ENCODE data around the gene RARRES2.

Gene RARRES2

DNA sequence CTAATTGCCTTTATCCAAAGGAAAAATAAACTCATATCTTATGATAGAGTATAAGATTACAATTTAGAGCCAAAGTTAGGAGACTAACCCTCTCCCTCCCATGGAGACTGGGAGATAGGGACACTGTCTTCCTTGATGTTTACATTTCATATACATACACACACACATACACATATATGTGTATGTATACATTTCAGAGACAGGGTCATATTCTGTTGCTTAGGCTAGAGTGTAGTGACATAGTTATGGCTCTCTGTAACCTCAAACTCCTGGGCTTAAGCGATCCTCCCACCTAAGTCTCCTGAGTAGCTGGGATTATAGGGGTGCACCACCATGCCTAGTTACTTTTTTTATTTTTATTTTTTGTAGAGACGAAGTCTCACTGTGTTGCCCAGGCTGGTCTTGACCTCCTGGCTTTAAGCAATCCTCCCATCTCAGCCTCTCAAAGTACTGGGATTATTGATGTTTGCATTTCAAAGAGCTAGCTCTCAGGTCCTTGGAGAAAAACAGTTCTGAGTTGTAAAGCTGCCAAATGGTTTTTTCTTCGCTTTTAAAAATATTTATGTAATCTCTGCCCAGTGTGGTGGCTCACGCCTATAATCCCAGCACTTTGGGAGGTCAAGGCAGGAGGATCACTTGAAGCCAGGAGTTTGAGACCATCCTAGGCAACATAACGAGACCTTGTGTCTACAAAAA is 19.1 kb upstream of the RARRES2 start:
- Mint-ChIP-seq H3K9me3 (no peaks in the 10 kb centered on the region), H3K4me1 (ENCODE audit: low read depth) (peaks cover 38% of the 10 kb centered on the region), H3K27ac (peak overlapping the region; percentile 37), H3K27me3 (ENCODE audit: low read depth) (no peaks in the 10 kb centered on the region), H3K36me3 (ENCODE audit: low read depth) (no peaks in the 10 kb centered on the region), H3K4me3 (no peak overlapping the region)

DNA sequence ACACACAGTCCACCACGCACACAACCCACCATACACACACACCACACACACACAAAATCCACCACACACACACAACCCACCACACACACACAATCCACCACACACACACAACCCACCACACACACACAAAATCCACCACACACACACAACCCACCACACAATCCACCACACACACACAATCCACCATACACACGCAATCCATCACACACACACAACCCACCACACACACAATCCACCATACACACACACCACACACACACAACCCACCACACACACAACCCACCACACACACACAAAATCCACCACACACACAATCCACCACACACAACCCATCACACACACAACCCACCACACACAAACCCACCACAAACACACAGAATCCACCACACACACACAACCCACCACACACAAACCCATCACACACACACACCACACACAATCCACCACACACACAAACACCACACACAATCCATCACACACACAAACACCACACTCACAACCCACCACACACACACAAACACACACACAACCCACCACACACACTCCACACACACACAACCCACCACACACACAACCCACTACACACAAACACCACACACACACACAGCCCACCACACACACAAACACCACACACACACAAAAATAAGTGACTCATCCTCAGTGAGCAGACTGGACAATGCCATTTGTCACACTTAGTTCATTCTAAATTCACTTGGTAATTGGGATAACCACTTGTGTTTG is 18.4 kb upstream of the RARRES2 start:
- H3K27ac Mint-ChIP-seq: peak overlapping the region; percentile 37
- H3K4me1 Mint-ChIP-seq (ENCODE audit: low read depth): peaks cover 38% of the 10 kb centered on the region
- no peaks in the 10 kb centered on the region for H3K36me3 Mint-ChIP-seq (ENCODE audit: low read depth)
- H3K27me3 Mint-ChIP-seq (ENCODE audit: low read depth): no peaks in the 10 kb centered on the region
- peak overlapping the region; percentile 0 for H3K4me3 Mint-ChIP-seq
- H3K9me3 Mint-ChIP-seq: no peaks in the 10 kb centered on the region

DNA sequence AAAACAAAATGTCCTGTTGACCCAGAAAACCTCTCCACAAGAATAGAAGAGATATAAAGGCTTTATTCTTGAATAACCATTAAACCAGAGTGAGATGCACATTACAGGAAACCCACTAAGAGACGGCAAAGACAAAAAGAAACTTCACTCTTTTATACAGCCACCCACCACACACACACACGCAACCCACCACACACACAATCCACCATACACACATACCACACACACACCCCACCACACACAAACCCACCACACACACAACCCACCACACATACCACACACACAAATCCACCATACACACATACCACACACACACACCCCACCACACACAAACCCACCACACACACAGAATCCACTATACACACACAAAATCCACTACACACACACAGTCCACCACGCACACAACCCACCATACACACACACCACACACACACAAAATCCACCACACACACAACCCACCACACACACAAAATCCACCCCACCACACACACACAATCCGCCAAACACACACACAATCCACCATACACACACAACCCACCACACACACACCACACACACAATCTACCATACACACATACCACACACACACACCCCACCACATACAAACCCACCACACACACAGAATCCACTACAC is 17.7 kb upstream of the RARRES2 start:
- Mint-ChIP-seq H3K36me3 (ENCODE audit: low read depth) (no peaks in the 10 kb centered on the region), H3K27ac (no peak overlapping the region), H3K27me3 (ENCODE audit: low read depth) (no peaks in the 10 kb centered on the region), H3K9me3 (no peaks in the 10 kb centered on the region), H3K4me1 (ENCODE audit: low read depth) (peaks cover 35% of the 10 kb centered on the region), H3K4me3 (no peak overlapping the region)

DNA sequence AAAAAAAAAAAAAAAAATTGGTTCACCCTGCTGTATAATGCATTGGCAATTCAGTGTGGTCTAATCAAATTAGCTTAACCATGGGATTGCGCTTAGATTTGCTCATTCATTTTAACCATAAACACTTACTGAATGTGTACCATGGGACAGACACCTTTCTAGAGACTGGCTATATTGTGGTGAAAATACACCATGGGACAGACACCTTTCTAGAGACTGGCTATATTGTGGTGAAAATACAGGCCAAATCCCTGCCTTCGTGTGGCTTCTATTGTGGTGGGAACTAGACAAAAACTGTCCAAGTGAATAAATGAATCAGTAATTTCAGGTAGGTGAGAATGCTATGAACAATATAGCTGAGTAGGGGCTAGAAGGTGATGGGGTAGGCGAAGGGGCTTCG is 17.0 kb upstream of the RARRES2 start:
- Mint-ChIP-seq H3K4me1 (ENCODE audit: low read depth) (peaks cover 31% of the 10 kb centered on the region), H3K27me3 (ENCODE audit: low read depth) (peaks cover under 1% of the 10 kb centered on the region), H3K36me3 (ENCODE audit: low read depth) (no peaks in the 10 kb centered on the region), H3K4me3 (no peak overlapping the region), H3K27ac (peak overlapping the region; percentile 37), H3K9me3 (no peaks in the 10 kb centered on the region)

DNA sequence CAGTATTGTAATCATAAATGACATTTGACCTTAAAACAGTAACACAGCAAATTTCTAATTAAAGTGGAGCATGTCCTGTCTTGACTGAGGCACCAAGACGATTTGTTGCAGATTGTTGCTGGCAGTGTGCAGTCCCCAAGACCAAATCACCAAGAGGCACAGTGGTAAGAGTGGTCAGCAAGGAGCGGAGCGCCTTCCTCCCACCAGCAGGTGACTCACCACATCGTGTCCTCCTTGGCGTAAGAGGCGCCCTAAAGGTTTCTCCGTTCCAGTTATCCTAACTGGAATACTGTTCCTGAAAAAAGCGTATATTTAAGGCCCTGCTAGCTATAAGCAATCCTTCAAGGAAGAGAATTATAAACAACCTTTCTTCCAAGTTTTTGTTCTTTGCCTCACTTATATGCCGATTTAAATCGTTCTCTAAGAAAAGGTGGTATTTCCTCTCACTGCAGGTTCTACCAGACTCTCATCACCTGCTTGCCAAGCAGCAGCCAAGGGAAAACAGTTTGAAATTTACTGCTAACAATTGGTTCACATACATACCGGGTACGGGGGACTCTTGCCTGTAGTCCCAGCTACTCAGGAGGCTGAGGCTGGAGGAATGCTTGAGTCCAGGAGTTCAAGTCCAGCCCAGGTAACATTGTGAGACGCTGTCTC is 16.5 kb upstream of the RARRES2 start:
- Mint-ChIP-seq H3K9me3 (no peaks in the 10 kb centered on the region), H3K27ac (peak overlapping the region; percentile 86), H3K27me3 (ENCODE audit: low read depth) (peaks cover 3% of the 10 kb centered on the region), H3K4me1 (ENCODE audit: low read depth) (peaks cover 31% of the 10 kb centered on the region), H3K36me3 (ENCODE audit: low read depth) (no peaks in the 10 kb centered on the region), H3K4me3 (no peak overlapping the region)

DNA sequence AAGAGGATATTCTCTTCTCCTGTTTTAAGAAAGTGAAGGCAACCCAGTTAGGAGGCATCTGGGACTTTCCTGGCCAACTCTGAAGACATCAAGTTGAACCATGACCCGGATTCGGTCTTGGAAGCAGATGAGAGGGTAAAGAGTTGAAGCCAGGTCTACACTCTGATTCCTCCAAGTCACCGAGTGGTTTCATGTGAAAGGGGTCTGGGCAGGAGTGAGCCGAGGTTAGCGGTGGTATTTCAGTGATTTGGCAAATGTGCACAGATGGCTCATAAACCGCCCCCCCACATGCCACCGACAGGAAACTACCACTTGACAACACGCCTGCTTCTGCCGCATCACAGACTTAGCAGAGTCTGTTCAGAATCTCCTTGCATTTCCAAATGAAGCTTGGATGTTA is 15.8 kb upstream of the RARRES2 start:
- H3K27me3 Mint-ChIP-seq (ENCODE audit: low read depth): peaks cover 3% of the 10 kb centered on the region
- peak overlapping the region; percentile 86 for H3K27ac Mint-ChIP-seq
- H3K4me3 Mint-ChIP-seq: peak overlapping the region; percentile 63
- H3K9me3 Mint-ChIP-seq: no peaks in the 10 kb centered on the region
- peaks cover 31% of the 10 kb centered on the region for H3K4me1 Mint-ChIP-seq (ENCODE audit: low read depth)
- no peaks in the 10 kb centered on the region for H3K36me3 Mint-ChIP-seq (ENCODE audit: low read depth)

DNA sequence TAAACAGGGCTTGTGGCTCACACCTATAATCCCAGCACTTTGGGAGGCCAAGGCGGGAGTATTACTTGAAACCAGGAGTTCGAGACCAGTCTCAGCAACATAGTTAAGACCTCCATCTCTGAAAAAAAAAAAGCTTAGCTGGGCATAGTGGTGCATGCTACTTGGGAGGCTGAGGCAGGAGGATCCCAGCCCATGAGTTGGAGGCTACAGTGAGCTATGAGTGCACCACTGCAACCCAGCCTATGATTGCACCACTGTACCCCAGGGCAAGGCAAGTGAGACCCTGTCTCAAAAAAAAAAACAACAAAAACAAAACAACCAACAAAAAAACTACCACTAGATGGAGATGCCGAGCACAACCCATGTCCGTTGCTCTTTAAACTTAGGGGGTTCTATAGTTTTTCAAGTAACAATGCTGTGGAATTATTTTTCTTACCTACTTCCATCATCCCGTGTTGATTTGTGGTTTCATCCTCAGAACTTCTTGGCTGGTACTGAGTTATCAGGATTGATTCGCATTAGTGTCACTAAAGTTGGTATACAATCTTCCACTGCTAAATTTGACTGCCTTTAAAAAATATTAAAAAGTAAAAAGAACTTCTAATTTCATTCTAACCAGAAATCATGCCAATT is 15.0 kb upstream of the RARRES2 start:
- Mint-ChIP-seq H3K36me3 (ENCODE audit: low read depth) (no peaks in the 10 kb centered on the region), H3K4me3 (no peak overlapping the region), H3K9me3 (no peaks in the 10 kb centered on the region), H3K27ac (peak overlapping the region; percentile 60), H3K27me3 (ENCODE audit: low read depth) (peaks cover 3% of the 10 kb centered on the region), H3K4me1 (ENCODE audit: low read depth) (peaks cover 31% of the 10 kb centered on the region)

DNA sequence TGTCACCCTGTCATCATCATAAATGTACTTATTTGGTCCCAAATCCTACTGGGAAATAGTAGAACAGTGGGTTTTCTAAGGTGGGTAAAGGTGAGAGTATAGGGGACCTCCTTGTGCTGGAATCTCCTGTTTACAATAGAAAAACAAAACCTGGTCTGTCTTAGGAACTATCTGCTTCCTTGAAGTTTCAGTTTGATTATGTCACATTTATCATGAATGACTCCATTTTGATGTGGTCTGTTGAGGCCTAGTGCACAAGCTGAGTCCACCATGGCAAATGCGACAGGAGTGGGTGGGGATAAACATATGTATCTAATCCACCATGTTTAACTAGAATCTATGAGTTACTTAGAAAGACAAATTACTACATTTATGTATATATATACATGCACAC is 14.2 kb upstream of the RARRES2 start:
- Mint-ChIP-seq H3K4me3 (no peak overlapping the region), H3K36me3 (ENCODE audit: low read depth) (no peaks in the 10 kb centered on the region), H3K27ac (peak overlapping the region; percentile 50), H3K9me3 (no peaks in the 10 kb centered on the region), H3K27me3 (ENCODE audit: low read depth) (peaks cover 3% of the 10 kb centered on the region), H3K4me1 (ENCODE audit: low read depth) (peaks cover 31% of the 10 kb centered on the region)

DNA sequence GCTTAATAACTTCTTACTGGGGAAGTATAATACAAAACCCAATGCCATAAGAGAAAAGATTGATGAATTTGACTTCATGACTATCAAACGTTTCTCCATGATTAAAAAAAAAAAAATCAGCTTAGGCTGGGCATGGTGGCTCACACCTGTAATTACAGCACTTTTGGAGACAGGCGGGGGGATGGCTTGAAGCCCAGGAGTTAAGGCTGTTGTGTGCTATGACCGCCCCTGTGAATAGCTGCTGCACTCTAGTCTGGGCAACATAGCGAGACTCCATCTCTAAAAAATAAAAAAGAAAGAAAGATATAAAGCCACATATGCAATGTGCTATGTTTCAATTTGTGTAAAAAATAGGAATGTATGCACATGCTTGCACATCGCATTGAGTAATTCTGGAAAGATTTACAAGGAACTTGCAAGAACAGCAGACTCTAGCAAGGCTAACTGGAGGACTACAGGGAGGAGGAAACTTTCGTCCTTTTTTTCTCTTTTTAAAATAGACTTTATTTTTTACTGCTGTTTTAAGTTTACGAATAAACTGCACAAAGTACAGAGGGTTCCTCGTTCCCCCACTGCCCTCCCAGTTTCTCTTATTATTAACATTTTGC is 10.3 kb upstream of the RARRES2 start:
- Mint-ChIP-seq H3K36me3 (ENCODE audit: low read depth) (no peaks in the 10 kb centered on the region), H3K4me3 (no peak overlapping the region), H3K27ac (no peak overlapping the region), H3K9me3 (no peaks in the 10 kb centered on the region), H3K4me1 (ENCODE audit: low read depth) (peaks cover 7% of the 10 kb centered on the region), H3K27me3 (ENCODE audit: low read depth) (peaks cover 20% of the 10 kb centered on the region)

DNA sequence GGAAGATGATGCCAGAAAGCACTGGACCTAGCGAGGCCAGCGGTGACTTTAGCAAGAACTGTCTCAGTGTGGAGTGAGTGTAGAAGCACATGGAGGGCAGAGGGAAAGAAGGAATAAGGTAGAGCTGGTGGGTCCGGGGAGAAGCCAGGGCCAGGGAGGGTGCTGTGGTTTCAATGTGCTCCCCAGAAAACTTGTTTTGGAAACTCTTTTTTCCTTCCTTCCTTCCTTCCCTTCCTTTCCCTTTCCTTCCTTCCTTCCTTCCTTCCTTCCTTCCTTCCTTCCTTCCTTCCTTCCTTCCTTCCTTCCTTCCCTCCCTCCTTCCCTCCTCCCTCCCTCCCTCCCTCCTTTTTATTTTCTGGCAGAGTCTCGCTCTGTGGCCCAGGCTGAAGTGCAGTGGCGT is 5.5 kb upstream of the RARRES2 start:
- peaks cover 3% of the 10 kb centered on the region for H3K4me1 Mint-ChIP-seq (ENCODE audit: low read depth)
- no peak overlapping the region for H3K27ac Mint-ChIP-seq
- H3K27me3 Mint-ChIP-seq (ENCODE audit: low read depth): peaks cover 55% of the 10 kb centered on the region
- H3K4me3 Mint-ChIP-seq: no peak overlapping the region
- H3K9me3 Mint-ChIP-seq: peaks cover 12% of the 10 kb centered on the region
- peaks cover 6% of the 10 kb centered on the region for H3K36me3 Mint-ChIP-seq (ENCODE audit: low read depth)

DNA sequence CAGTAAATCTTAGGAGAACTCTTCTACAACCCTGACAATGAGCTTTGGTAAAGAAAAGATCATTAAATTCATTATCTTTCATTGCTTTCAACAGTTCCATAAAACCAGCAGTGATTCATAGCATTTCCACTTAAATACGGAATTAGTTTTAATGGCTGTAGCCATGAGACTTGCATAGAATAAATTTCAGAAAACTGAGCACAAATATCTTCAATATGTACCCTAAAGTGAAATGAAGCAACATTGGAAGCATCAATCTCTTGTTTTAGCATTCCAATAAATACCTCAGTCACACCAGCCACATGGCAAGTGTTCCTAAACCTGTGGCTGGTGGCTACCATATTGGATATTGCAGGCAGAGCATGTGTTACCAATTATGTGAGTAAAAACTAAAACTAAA is 3.6 kb upstream of the RARRES2 start:
- peaks cover 7% of the 10 kb centered on the region for H3K36me3 Mint-ChIP-seq (ENCODE audit: low read depth)
- no peak overlapping the region for H3K4me3 Mint-ChIP-seq
- peaks cover 12% of the 10 kb centered on the region for H3K9me3 Mint-ChIP-seq
- H3K4me1 Mint-ChIP-seq (ENCODE audit: low read depth): peaks cover 3% of the 10 kb centered on the region
- H3K27ac Mint-ChIP-seq: no peak overlapping the region
- peaks cover 63% of the 10 kb centered on the region for H3K27me3 Mint-ChIP-seq (ENCODE audit: low read depth)

DNA sequence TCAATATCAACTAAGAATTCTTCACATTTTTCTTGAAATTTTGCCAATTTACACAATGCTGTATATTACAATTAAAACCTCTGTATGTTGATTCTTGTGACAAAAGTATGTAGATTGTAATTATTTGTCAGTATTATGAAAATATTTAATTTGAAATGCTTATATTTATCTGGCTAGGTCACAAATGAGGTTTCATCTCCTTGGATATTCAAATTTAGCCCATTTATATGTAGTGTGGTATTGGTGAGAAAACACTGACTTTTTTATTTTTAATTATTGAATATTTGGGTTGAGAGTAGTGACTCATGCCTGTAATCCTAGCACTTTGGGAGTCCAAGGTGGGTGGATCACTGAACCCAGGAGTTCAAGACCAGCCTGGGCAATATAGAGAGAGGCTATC is 2.9 kb upstream of the RARRES2 start:
- Mint-ChIP-seq H3K9me3 (peaks cover 12% of the 10 kb centered on the region), H3K36me3 (ENCODE audit: low read depth) (peaks cover 10% of the 10 kb centered on the region), H3K4me3 (no peak overlapping the region), H3K4me1 (ENCODE audit: low read depth) (peaks cover 3% of the 10 kb centered on the region), H3K27me3 (ENCODE audit: low read depth) (peaks cover 70% of the 10 kb centered on the region), H3K27ac (no peak overlapping the region)

DNA sequence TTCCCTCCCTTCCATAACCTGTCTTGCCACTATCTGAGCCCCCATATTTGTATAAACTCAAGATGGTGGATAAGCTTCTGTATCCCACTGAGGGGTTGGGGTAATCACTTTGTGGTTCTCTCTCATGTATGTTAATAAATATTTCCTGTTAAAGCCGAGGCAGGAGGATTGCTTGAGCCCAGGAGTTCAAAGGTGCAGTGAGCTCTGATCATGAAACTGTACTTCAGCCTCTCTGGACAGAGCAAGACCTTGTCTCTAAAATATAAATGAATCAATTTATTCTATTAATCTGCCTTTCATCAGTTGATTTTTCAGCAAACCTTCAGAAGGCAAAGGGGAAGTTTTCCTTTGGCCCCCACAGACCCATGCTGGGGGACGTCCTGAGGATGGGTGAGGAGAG is 1.8 kb upstream of the RARRES2 start:
- Mint-ChIP-seq H3K4me1 (ENCODE audit: low read depth) (peaks cover 3% of the 10 kb centered on the region), H3K4me3 (no peak overlapping the region), H3K27me3 (ENCODE audit: low read depth) (peaks cover 65% of the 10 kb centered on the region), H3K9me3 (peaks cover 12% of the 10 kb centered on the region), H3K27ac (no peak overlapping the region), H3K36me3 (ENCODE audit: low read depth) (peaks cover 10% of the 10 kb centered on the region)

DNA sequence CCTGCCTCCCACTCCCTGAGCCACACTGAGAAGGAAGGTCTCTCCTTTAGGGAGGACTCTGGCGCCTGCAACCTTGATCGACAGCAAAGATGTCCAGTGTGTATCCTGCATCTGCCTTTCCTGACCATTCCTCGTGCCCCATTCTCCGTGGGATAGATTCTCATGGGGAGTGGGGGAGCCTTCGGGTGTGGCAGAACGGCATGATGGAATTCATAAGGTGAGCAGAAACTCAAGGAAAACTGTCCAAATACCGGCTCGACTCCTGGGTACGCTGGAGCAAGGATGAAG is 636 bp upstream of the RARRES2 start:
- peaks cover 13% of the 10 kb centered on the region for H3K36me3 Mint-ChIP-seq (ENCODE audit: low read depth)
- H3K4me1 Mint-ChIP-seq (ENCODE audit: low read depth): peaks cover 3% of the 10 kb centered on the region
- no peak overlapping the region for H3K27ac Mint-ChIP-seq
- H3K27me3 Mint-ChIP-seq (ENCODE audit: low read depth): peaks cover 61% of the 10 kb centered on the region
- peaks cover 12% of the 10 kb centered on the region for H3K9me3 Mint-ChIP-seq
- H3K4me3 Mint-ChIP-seq: no peak overlapping the region

All from T-helper 1 cell treated with Interleukin-12 subunit alpha and Interleukin-12 subunit beta and Interleukin-4 antibody, amounts not matched to agents 30 μg/mL and 1 μg/mL, for 36 hours (primary cell).